ENCODE measurements around the gene KSR2. TPM values are rescaled to one million over a fixed set of nuclear protein-coding genes. Genes with fewer than 3 reads are reported as not detected.

Gene KSR2
- total and polyA plus RNA-seq, 2 donors (not counting 3 experiments of a cell fraction or from before 2014, with no cell fraction given) = 2.1 to 5.2 TPM

GRCh38 chr12:117936722-117937484 is 31.9 kb downstream of the KSR2 start:
- no peak for FAIRE-seq
- Histone ChIP-seq H3K27ac (ENCODE audit: insufficient read depth, low read depth, low read length) (no peak overlapping the region), H3K9ac (replicated peaks; ENCODE audit: extremely low read depth, insufficient read depth, low read length) (no peak overlapping the region), H3K9me1 (replicated peaks; ENCODE audit: control insufficient read depth, extremely low read depth, insufficient read depth, low read length) (no peaks in the 10 kb centered on the region), H3K4me1 (ENCODE audit: control insufficient read depth, extremely low read depth, insufficient read depth, low read length) (no peaks in the 10 kb centered on the region), H3K36me3 (ENCODE audit: control insufficient read depth in 2 of 2, extremely low read depth in 1 of 2, insufficient read depth in 2 of 2, low read length in 2 of 2) (no peaks in the 10 kb centered on the region), H3K79me2 (ENCODE audit: control insufficient read depth, insufficient read depth, low read length) (no peaks in the 10 kb centered on the region), H4K20me1 (replicated peaks; ENCODE audit: control insufficient read depth, extremely low read depth, insufficient read depth, low read length) (no peaks in the 10 kb centered on the region), H3K27me3 (ENCODE audit: control insufficient read depth in 2 of 2, insufficient read depth in 2 of 2, low read length in 2 of 2) (no peaks in the 10 kb centered on the region), H3K4me2 (ENCODE audit: insufficient read depth, low read length) (no peak overlapping the region), H2AFZ (ENCODE audit: low read depth, low read length) (no peak overlapping the region), H3K9me3 (replicated peaks; ENCODE audit: control insufficient read depth, insufficient read depth, low read length) (no peaks in the 10 kb centered on the region), H3K4me3 (replicated peaks in 1 of 3; ENCODE audit: insufficient read depth in 1 of 3, low read depth in 1 of 3, low read length in 3 of 3) (no peak overlapping the region)
- no TSS peak for BruUV-seq (replicated peaks)
- TF ChIP-seq FOS (IDR thresholded peaks at IDR 0.05; ENCODE audit: borderline replicate concordance, insufficient read depth, low read length) = no peak
- TF ChIP-seq MAX (IDR thresholded peaks at IDR 0.05; ENCODE audit: insufficient read depth, insufficient read length) = no peak
- TF ChIP-seq EZH2 (IDR thresholded peaks at IDR 0.05; ENCODE audit: borderline replicate concordance, low read depth, low read length, severe bottlenecking) = no peak
- TF ChIP-seq MYC (IDR thresholded peaks at IDR 0.05; ENCODE audit: low read depth, low read length) = no peak
- TF ChIP-seq CTCF (IDR thresholded peaks at IDR 0.05; ENCODE audit: extremely low read depth in 1 of 2, insufficient read depth in 1 of 2, low read depth in 1 of 2, low read length in 2 of 2) = no peak
- no peak for TF ChIP-seq POLR2AphosphoS5 (IDR thresholded peaks at IDR 0.05; ENCODE audit: insufficient read depth, low read depth, low read length)
- no peak for TF ChIP-seq GATA2 (IDR thresholded peaks at IDR 0.05; ENCODE audit: insufficient read depth, insufficient read length, low read depth, low read length)
- no peak for TF ChIP-seq POLR2A (IDR thresholded peaks at IDR 0.05; ENCODE audit: low read depth, low read length)
- no peak for TF ChIP-seq JUN (IDR thresholded peaks at IDR 0.05; ENCODE audit: borderline replicate concordance, insufficient read depth, insufficient read length, low read depth)
- DNase-seq (ENCODE audit: low read depth, low spot score) = no peak
- POLR2A ChIA-PET = no interaction called here
- intact Hi-C loops (cut with micrococcal nuclease) = no loop called here
- CTCF ChIA-PET = interaction anchor here (0.7 to 1.7 kb wide), 2 partner anchors 87 to 229 kb away, joined by 4 to 5 read pairs; no protein-coding TSS in a partner anchor
- dilution Hi-C loops (cut with MboI; ENCODE audit: extremely low pct_ligation_motif_present, low sequenced_read_pairs) = no loop called here

Data from endothelial cell of umbilical vein (primary cell).